Measurements from ENCODE around the gene FTL. TPM values are rescaled to one million over a fixed set of nuclear protein-coding genes. Genes with fewer than 3 reads are reported as not detected.

FTL gene
- total and polyA plus RNA-seq, 8 donors = 1,119 to 9,329 (median 1,357) TPM

DNA sequence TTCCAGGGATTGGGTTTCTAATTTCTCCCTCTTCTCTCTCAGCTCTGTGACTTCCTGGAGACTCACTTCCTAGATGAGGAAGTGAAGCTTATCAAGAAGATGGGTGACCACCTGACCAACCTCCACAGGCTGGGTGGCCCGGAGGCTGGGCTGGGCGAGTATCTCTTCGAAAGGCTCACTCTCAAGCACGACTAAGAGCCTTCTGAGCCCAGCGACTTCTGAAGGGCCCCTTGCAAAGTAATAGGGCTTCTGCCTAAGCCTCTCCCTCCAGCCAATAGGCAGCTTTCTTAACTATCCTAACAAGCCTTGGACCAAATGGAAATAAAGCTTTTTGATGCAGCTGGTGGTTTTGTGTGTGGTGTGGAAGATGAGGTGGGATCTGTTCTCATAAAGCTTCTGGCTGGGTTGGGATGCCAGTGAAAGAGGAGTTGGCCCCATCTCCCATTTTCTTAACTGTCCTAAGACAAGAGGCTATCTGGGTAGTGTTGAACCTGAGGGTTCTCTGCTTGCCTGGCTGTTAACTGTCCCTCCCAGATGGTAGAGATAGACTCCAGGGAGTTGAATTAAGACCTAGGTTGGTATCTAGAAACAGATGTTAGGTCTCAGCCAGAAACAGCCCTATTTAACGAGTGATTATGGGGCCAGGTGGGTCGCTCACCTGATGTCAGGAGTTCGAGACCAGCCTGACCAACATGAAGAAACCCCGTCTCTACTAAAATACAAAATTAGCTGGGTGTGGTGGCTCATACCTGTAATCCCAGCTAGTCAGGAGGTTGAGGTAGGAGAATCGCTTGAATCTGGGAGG, 1.6 kb downstream of the FTL start:
- peaks cover 13 to 72% of the 10 kb centered on the region in 2 donors for H3K4me1 ChIP-seq
- H3K36me3 ChIP-seq = peaks cover 2 to 53% of the 10 kb centered on the region in 2 donors
- peak overlapping the region; percentile 90 to 92 for H3K4me3 ChIP-seq
- no peak for ATAC-seq
- intact Hi-C loops (cut with DNase I) = no loop called here
- TF ChIP-seq, protein P1, sequence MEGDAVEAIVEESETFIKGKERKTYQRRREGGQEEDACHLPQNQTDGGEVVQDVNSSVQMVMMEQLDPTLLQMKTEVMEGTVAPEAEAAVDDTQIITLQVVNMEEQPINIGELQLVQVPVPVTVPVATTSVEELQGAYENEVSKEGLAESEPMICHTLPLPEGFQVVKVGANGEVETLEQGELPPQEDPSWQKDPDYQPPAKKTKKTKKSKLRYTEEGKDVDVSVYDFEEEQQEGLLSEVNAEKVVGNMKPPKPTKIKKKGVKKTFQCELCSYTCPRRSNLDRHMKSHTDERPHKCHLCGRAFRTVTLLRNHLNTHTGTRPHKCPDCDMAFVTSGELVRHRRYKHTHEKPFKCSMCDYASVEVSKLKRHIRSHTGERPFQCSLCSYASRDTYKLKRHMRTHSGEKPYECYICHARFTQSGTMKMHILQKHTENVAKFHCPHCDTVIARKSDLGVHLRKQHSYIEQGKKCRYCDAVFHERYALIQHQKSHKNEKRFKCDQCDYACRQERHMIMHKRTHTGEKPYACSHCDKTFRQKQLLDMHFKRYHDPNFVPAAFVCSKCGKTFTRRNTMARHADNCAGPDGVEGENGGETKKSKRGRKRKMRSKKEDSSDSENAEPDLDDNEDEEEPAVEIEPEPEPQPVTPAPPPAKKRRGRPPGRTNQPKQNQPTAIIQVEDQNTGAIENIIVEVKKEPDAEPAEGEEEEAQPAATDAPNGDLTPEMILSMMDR (IDR thresholded peaks at IDR 0.05) = no peak
- no peaks in the 10 kb centered on the region for H3K9me3 ChIP-seq
- no peaks in the 10 kb centered on the region for H3K27me3 ChIP-seq
- DNase-seq = no peak
- H3K27ac ChIP-seq = peak overlapping the region; percentile 96 to 97

DNA sequence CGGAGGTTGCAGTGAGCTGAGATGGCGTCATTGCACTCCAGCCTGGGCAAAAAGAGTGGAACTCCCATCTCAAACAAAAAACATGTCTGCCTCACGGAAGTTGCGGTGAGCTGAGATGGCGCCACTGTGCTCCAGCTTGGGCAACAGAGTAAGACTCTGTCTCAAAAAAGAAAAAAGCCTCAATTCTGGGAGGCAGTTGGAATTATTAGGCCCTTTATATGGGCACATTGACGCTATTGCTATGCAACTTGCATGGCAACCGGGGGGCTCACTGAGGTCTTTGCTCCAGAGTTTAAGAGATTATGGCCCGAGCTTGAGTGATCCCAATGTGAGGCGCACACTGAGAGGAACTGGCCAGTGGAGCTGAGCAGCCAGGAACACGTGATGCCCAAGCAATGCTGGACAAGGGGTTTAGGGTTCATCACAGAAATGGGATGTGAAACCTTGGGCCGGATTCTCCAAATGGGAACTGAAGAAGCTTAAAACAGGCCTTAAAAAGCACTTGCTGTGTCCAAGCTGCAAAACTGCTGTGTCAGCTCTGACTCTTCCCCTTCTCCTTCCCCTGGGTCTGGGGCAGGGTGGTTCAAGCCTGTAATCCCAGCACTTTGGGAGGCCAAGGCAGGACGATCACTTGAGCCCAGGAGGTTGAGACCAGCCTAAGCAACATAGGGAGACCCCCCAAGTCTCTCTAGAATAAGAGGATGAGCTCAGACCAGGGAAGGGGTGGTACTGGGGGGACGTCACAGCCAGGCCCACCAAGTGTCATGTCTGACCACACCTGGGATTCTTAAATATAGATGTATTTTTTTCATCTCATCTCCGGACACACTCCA, 2.5 kb downstream of the FTL start:
- H3K9me3 ChIP-seq = no peaks in the 10 kb centered on the region
- no peaks in the 10 kb centered on the region for H3K27me3 ChIP-seq
- peak overlapping the region; percentile 96 to 97 for H3K27ac ChIP-seq
- H3K4me3 ChIP-seq = peak overlapping the region; percentile 90 to 92
- ATAC-seq (peak; percentile 4), DNase-seq (peak in 1 of 4 donors; percentile 87)
- peaks cover 13 to 63% of the 10 kb centered on the region in 2 donors for H3K4me1 ChIP-seq
- peaks cover 2 to 61% of the 10 kb centered on the region in 2 donors for H3K36me3 ChIP-seq
- TF ChIP-seq, protein P1 (IDR thresholded peaks at IDR 0.05) = no peak
- intact Hi-C loops (cut with DNase I) = no loop called here

DNA sequence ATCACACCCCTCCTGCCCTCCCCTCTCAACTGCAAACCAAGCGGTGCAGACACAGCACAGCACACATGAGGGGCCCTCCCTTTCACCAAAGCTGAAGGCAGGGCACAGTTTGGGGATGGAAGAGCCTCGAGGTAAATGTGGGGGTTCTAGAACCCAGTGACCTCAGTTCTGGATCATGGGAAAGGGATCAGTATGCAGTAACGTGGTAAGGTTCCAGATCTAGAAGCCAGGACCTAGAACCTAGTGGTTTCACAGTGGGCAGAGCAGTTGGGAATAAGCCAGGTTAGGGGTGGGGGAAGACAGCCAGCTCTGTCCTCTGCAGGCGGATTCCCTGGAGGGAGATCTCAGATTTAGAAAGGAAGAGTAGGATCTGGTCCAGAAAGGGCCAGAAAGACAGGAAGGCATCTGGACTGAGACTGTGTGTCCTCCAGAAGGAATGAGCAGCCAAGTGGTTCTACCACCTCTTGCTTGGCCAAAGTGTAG, 3.1 kb downstream of the FTL start:
- ATAC-seq = no peak
- H3K27me3 ChIP-seq = no peaks in the 10 kb centered on the region
- intact Hi-C loops (cut with DNase I) = no loop called here
- DNase-seq = no peak
- TF ChIP-seq, protein P1 (IDR thresholded peaks at IDR 0.05) = no peak
- H3K27ac ChIP-seq = peak overlapping the region; percentile 96 to 97
- peak overlapping the region in 1 of 2 donors; percentile 92 for H3K4me3 ChIP-seq
- H3K4me1 ChIP-seq = peaks cover 13 to 58% of the 10 kb centered on the region in 2 donors
- no peaks in the 10 kb centered on the region for H3K9me3 ChIP-seq
- H3K36me3 ChIP-seq = peaks cover 2 to 67% of the 10 kb centered on the region in 2 donors

DNA sequence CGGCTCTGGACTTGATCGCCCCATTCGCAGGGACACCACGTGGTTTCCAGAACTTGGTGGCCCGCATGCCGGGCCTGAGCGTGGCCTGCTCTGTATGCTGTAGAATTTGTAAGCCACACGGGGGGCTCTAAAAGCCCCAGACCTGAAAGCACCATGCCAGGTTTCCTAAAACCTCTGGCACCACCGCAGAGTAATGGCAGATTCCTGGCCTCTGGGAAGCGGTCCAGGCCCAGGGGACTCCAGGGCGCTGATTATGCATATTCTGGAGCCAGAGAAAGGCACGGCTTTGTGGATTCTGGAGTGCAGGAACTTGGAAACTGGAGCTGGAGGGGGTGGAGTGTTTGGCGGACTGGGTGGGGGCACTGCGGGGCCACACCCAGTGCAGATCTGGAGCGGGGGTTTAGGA, 3.7 kb downstream of the FTL start:
- Histone ChIP-seq H3K9me3 (no peaks in the 10 kb centered on the region), H3K36me3 (peaks cover 2 to 73% of the 10 kb centered on the region in 2 donors), H3K27me3 (no peaks in the 10 kb centered on the region), H3K4me3 (no peak overlapping the region), H3K27ac (peak overlapping the region; percentile 96 to 97), H3K4me1 (peaks cover 7 to 52% of the 10 kb centered on the region in 2 donors)
- TF ChIP-seq, protein P1 (IDR thresholded peaks at IDR 0.05) = no peak
- ATAC-seq (no peak), DNase-seq (no peak)
- intact Hi-C loops (cut with DNase I) = no loop called here
